ENCODE results near the gene AGPAT3.

The AGPAT3 gene

DNA sequence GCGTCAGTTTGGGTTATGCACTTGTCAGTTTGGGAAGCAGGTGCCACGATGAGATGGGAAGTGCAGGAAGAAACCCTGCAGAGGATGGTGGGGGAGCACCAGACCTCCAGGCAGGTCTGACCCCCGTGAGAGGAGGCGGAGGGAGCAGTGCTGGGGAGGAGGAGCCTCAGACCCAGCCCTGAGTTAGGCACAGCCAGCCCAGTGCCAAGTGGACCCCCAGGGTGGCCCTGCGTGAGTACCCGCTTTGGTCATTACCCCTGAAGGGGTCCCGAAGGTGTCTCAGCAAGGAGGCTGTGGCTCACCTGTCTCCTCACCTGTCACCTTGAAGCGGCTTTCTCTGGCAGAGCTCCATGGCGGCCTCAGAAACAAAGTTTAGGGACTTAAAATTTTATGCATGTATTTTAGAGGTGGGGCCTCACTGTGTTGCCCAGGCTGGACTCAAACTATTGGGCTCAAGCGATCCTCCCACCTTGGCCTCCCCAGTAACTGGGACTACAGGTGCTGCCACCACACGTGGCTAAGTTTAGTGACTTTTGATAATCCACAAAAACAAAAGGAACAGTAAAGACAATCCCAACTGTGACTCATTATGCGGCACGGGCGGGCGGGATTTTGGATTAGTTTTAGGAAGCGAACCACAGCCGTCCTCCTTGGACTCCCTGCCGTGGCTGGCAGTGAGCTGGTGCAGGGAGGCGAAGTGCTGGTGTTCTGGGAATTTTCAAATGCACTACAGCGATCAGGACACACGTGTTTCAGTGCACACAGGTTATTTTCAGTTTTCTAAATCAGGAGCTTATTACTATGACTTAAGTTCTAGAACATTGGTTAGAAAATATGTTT lies 4.7 kb downstream of the AGPAT3 start:
- DNase-seq (ENCODE audit: low spot score), result no peak
- H3K36me3 ChIP-seq (ENCODE audit: low read depth), result peaks cover 50% of the 10 kb centered on the region

DNA sequence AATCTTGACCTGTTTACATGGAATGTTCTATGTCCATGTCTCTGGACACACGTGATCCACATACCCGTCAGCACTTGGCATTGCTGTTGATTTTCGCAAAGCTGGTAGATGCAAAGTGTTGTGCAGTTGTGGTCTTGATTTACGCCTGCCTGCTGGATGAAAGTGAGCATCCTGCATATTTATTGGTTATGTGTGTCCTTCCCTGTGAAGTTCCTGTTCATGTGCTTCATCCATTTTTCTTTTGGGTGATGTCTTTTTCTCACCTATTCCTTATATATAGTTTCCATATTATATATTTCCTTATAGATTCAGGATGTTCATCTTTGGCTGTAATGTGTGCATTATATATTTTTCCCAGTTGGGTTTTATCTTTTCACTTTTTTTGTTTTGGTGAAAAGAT lies 6.5 kb downstream of the AGPAT3 start:
- H3K4me1 ChIP-seq (ENCODE audit: insufficient read depth, poor library complexity, severe bottlenecking), result peaks cover 23% of the 10 kb centered on the region
- no peak overlapping the region for H3K27ac ChIP-seq (ENCODE audit: poor library complexity, severe bottlenecking)
- no peak overlapping the region for H3K4me3 ChIP-seq (ENCODE audit: severe bottlenecking)
- DNase-seq (ENCODE audit: low spot score) (no peak), ATAC-seq (ENCODE audit: low read depth) (no peak)
- no peaks in the 10 kb centered on the region for H3K9me3 ChIP-seq (ENCODE audit: severe bottlenecking)
- TF ChIP-seq, protein P1, sequence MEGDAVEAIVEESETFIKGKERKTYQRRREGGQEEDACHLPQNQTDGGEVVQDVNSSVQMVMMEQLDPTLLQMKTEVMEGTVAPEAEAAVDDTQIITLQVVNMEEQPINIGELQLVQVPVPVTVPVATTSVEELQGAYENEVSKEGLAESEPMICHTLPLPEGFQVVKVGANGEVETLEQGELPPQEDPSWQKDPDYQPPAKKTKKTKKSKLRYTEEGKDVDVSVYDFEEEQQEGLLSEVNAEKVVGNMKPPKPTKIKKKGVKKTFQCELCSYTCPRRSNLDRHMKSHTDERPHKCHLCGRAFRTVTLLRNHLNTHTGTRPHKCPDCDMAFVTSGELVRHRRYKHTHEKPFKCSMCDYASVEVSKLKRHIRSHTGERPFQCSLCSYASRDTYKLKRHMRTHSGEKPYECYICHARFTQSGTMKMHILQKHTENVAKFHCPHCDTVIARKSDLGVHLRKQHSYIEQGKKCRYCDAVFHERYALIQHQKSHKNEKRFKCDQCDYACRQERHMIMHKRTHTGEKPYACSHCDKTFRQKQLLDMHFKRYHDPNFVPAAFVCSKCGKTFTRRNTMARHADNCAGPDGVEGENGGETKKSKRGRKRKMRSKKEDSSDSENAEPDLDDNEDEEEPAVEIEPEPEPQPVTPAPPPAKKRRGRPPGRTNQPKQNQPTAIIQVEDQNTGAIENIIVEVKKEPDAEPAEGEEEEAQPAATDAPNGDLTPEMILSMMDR (IDR thresholded peaks at IDR 0.05; ENCODE audit: poor library complexity, severe bottlenecking), result no peak
- no peaks in the 10 kb centered on the region for H3K27me3 ChIP-seq (ENCODE audit: insufficient read depth, poor library complexity, severe bottlenecking)
- peaks cover 49% of the 10 kb centered on the region for H3K36me3 ChIP-seq (ENCODE audit: low read depth)

More for the DNA sequence above, 4.7 kb downstream of the AGPAT3 start:
- no peak overlapping the region for H3K27ac ChIP-seq (ENCODE audit: poor library complexity, severe bottlenecking)
- no peaks in the 10 kb centered on the region for H3K27me3 ChIP-seq (ENCODE audit: insufficient read depth, poor library complexity, severe bottlenecking)
- H3K9me3 ChIP-seq (ENCODE audit: severe bottlenecking), result no peaks in the 10 kb centered on the region
- TF ChIP-seq, protein P1 (IDR thresholded peaks at IDR 0.05; ENCODE audit: poor library complexity, severe bottlenecking), result no peak
- H3K4me1 ChIP-seq (ENCODE audit: insufficient read depth, poor library complexity, severe bottlenecking), result peaks cover 24% of the 10 kb centered on the region
- H3K4me3 ChIP-seq (ENCODE audit: severe bottlenecking), result no peak overlapping the region
- no peak for ATAC-seq (ENCODE audit: low read depth)

DNA sequence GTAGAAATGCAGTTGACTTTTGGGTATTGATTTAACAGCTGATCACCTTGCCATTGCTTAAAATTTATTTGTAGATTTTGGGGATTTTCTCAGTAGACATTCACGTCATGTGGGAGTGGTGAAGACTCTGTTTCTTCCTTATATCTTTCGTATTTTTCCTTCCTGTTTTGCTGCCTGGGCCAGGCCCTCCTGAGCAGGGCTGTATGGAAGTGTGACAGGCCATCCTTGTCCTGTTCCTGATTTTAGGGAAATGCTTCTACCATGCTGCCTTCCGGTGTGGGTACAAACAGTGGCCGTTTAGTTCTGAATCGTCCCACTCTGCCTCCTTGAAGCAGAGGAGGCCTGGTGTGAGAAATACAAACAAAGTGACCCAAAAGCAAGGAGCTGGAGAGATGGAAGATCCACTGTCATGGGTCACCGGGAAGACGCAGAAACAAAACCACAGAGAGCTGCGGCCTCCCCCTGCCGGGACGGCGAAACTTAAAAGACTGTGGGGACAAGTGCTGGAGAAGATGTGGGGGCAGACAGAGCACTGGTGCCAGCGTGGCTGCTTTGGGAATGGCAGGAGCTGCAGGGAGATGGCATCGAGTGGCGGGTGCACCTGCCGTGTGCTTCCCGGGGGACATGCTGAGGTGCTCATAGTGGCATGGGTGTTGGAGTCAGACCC lies 7.6 kb downstream of the AGPAT3 start:
- Histone ChIP-seq H3K4me1 (ENCODE audit: insufficient read depth, poor library complexity, severe bottlenecking) (peaks cover 11% of the 10 kb centered on the region), H3K36me3 (ENCODE audit: low read depth) (peaks cover 38% of the 10 kb centered on the region)
- no peak for DNase-seq (ENCODE audit: low spot score)

DNA sequence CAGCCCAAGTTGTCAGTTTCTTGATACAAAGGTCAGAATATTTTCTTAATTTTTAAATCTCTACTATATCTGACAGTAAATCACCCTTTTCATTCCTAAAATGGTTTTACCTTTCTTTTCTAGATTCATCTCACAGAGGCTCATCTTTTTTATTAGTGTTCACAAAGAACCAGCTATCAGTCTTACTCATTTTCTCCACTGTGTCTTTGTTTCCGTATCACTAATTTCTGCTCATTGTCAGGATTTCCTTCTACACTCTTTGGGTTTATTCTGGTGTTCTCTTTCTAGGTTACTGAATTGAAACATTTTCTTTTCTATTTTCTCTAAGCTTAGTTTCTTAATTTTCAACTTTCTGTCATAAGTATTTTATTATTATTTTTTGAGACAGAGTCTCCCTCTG lies 8.7 kb downstream of the AGPAT3 start:
- Histone ChIP-seq H3K27me3 (ENCODE audit: insufficient read depth, poor library complexity, severe bottlenecking) (no peaks in the 10 kb centered on the region), H3K9me3 (ENCODE audit: severe bottlenecking) (no peaks in the 10 kb centered on the region), H3K27ac (ENCODE audit: poor library complexity, severe bottlenecking) (no peak overlapping the region), H3K4me1 (ENCODE audit: insufficient read depth, poor library complexity, severe bottlenecking) (peaks cover under 1% of the 10 kb centered on the region), H3K4me3 (ENCODE audit: severe bottlenecking) (no peak overlapping the region), H3K36me3 (ENCODE audit: low read depth) (peaks cover 32% of the 10 kb centered on the region)
- no peak for DNase-seq (ENCODE audit: low spot score)
- TF ChIP-seq, protein P1 (IDR thresholded peaks at IDR 0.05; ENCODE audit: poor library complexity, severe bottlenecking), result no peak
- no peak for ATAC-seq (ENCODE audit: low read depth)

More for the DNA sequence above, 7.6 kb downstream of the AGPAT3 start:
- TF ChIP-seq, protein P1 (IDR thresholded peaks at IDR 0.05; ENCODE audit: poor library complexity, severe bottlenecking), result no peak
- no peak for ATAC-seq (ENCODE audit: low read depth)
- no peak overlapping the region for H3K4me3 ChIP-seq (ENCODE audit: severe bottlenecking)
- H3K27ac ChIP-seq (ENCODE audit: poor library complexity, severe bottlenecking), result no peak overlapping the region
- no peaks in the 10 kb centered on the region for H3K9me3 ChIP-seq (ENCODE audit: severe bottlenecking)
- H3K27me3 ChIP-seq (ENCODE audit: insufficient read depth, poor library complexity, severe bottlenecking), result no peaks in the 10 kb centered on the region

All from RWPE2 (cell line).